ENCODE measurements around the gene MYOM1.

Gene MYOM1

GRCh38 chr18:3035635-3036034 lies 184.1 kb downstream of the MYOM1 start:
- TF ChIP-seq, protein P1, sequence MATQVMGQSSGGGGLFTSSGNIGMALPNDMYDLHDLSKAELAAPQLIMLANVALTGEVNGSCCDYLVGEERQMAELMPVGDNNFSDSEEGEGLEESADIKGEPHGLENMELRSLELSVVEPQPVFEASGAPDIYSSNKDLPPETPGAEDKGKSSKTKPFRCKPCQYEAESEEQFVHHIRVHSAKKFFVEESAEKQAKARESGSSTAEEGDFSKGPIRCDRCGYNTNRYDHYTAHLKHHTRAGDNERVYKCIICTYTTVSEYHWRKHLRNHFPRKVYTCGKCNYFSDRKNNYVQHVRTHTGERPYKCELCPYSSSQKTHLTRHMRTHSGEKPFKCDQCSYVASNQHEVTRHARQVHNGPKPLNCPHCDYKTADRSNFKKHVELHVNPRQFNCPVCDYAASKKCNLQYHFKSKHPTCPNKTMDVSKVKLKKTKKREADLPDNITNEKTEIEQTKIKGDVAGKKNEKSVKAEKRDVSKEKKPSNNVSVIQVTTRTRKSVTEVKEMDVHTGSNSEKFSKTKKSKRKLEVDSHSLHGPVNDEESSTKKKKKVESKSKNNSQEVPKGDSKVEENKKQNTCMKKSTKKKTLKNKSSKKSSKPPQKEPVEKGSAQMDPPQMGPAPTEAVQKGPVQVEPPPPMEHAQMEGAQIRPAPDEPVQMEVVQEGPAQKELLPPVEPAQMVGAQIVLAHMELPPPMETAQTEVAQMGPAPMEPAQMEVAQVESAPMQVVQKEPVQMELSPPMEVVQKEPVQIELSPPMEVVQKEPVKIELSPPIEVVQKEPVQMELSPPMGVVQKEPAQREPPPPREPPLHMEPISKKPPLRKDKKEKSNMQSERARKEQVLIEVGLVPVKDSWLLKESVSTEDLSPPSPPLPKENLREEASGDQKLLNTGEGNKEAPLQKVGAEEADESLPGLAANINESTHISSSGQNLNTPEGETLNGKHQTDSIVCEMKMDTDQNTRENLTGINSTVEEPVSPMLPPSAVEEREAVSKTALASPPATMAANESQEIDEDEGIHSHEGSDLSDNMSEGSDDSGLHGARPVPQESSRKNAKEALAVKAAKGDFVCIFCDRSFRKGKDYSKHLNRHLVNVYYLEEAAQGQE (IDR thresholded peaks at IDR 0.05; ENCODE audit: low read depth), result no peak
- TF ChIP-seq RAD21 (IDR thresholded peaks at IDR 0.05; ENCODE audit: low read depth), result no peak
- TF ChIP-seq TCF12 (IDR thresholded peaks at IDR 0.05; ENCODE audit: low read depth), result no peak
- TF ChIP-seq FOXM1 (IDR thresholded peaks at IDR 0.05; ENCODE audit: borderline replicate concordance, low read depth), result no peak
- no peak for TF ChIP-seq NFIC (IDR thresholded peaks at IDR 0.05)
- no peak for TF ChIP-seq TAF1 (IDR thresholded peaks at IDR 0.05; ENCODE audit: low read depth)
- TF ChIP-seq, protein P2, sequence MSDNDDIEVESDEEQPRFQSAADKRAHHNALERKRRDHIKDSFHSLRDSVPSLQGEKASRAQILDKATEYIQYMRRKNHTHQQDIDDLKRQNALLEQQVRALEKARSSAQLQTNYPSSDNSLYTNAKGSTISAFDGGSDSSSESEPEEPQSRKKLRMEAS (IDR thresholded peaks at IDR 0.05), result no peak
- TF ChIP-seq TEAD4 (IDR thresholded peaks at IDR 0.05), result no peak
- TF ChIP-seq, protein P3, sequence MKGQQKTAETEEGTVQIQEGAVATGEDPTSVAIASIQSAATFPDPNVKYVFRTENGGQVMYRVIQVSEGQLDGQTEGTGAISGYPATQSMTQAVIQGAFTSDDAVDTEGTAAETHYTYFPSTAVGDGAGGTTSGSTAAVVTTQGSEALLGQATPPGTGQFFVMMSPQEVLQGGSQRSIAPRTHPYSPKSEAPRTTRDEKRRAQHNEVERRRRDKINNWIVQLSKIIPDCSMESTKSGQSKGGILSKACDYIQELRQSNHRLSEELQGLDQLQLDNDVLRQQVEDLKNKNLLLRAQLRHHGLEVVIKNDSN (IDR thresholded peaks at IDR 0.05), result no peak
- TF ChIP-seq ZBTB7A (IDR thresholded peaks at IDR 0.05; ENCODE audit: low read depth), result no peak
- TF ChIP-seq EGR1 (IDR thresholded peaks at IDR 0.05), result no peak
- TF ChIP-seq CEBPB (IDR thresholded peaks at IDR 0.05), result no peak
- no peak for TF ChIP-seq YY1 (IDR thresholded peaks at IDR 0.05; ENCODE audit: low read depth)
- no peak for TF ChIP-seq CREB1 (IDR thresholded peaks at IDR 0.05; ENCODE audit: low read depth)
- TF ChIP-seq EP300 (IDR thresholded peaks at IDR 0.05; ENCODE audit: borderline replicate concordance), result no peak

DNA sequence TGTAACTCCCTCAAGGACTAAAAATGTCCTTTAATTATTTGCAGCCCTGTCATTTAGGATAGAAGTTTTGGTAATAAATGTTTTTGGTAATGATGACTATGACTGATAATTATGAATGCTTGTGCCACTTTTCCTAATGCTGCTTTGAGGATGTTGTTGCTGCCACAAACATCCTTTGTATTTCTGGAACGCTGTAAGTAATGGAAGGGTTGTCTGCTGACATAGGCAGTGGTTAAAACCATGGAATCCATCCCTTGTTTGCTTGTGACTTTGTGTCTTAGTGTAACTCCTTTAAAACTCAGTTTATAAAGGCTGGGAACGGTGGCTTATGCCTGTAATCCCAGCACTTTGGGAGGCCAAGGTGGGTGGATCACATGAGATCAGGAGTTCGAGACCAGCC lies 187.0 kb downstream of the MYOM1 start:
- TF ChIP-seq NFIC (IDR thresholded peaks at IDR 0.05), result no peak
- no peak for TF ChIP-seq TAF1 (IDR thresholded peaks at IDR 0.05; ENCODE audit: low read depth)
- no peak for TF ChIP-seq EP300 (IDR thresholded peaks at IDR 0.05; ENCODE audit: borderline replicate concordance)
- no peak for TF ChIP-seq CREB1 (IDR thresholded peaks at IDR 0.05; ENCODE audit: low read depth)
- TF ChIP-seq YY1 (IDR thresholded peaks at IDR 0.05; ENCODE audit: low read depth), result no peak
- TF ChIP-seq, protein P3 (IDR thresholded peaks at IDR 0.05), result no peak
- TF ChIP-seq, protein P1 (IDR thresholded peaks at IDR 0.05; ENCODE audit: low read depth), result no peak
- no peak for TF ChIP-seq TEAD4 (IDR thresholded peaks at IDR 0.05)
- no peak for TF ChIP-seq EGR1 (IDR thresholded peaks at IDR 0.05)
- TF ChIP-seq RAD21 (IDR thresholded peaks at IDR 0.05; ENCODE audit: low read depth), result no peak
- TF ChIP-seq CEBPB (IDR thresholded peaks at IDR 0.05), result no peak
- TF ChIP-seq, protein P2 (IDR thresholded peaks at IDR 0.05), result no peak
- TF ChIP-seq FOXM1 (IDR thresholded peaks at IDR 0.05; ENCODE audit: borderline replicate concordance, low read depth), result no peak
- no peak for TF ChIP-seq TCF12 (IDR thresholded peaks at IDR 0.05; ENCODE audit: low read depth)
- TF ChIP-seq ZBTB7A (IDR thresholded peaks at IDR 0.05; ENCODE audit: low read depth), result no peak

DNA sequence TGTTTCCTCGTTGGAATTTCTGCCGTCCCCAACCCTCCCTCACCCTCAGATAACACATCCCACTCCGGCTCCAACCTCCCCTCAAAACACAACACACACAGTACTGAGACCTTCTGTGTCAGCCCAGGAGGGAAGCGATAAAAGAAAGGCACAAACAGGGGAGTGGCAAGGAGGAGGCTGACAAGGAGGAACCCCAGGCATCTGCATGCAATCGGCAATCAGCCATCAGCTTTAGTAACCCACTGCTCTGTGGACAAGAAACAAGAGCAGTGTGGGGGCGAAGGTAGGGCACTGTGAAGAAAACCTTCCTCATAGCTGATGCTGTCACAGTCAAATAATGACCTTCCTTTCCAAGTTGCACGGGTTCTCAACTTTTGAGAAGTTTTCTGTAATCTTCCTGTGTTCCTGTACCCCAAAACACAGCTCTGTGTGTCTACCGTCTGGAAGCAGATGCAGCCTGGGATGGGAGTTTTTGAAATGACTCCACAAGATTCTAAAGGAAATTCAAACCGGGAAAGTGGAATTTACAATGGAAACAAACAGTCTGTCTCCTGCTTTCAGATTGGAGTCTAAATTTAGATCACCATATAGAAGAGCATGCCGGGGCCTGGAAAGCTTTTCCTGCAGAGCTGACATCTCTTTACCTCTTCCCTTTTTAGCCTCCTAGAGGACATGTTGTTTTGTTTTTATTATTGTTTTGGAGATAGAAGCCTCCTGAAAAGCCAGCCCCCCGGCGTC lies 190.4 kb downstream of the MYOM1 start:
- no peak for TF ChIP-seq CREB1 (IDR thresholded peaks at IDR 0.05; ENCODE audit: low read depth)
- TF ChIP-seq, protein P2 (IDR thresholded peaks at IDR 0.05), result no peak

DNA sequence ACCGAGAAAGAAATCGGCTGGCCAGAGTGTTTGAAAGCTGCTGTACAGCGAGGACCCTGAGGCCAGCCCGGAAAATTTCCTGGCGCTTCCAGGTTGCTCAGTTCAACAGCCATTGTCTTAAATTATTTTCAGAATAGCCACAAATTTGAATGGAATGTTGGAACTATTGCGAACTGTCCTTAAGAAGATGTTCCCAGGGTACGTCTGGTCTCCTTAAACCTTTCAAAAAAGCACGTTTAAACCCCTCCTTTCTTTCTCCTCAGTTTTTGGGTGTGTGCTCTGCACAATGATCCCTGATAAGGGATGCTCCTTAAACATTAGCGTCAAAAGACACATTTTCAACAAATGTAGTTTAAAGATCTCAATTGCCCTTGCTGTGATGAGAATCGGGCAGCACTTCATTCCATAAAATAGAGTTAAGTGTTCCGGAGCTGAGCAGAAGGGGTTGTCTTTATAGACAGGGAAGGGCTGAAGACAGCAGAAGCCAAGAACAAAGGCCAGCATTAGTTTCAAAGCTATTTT lies 192.3 kb downstream of the MYOM1 start:
- TF ChIP-seq TCF12 (IDR thresholded peaks at IDR 0.05; ENCODE audit: low read depth) (no peak), TEAD4 (IDR thresholded peaks at IDR 0.05) (no peak), EP300 (IDR thresholded peaks at IDR 0.05; ENCODE audit: borderline replicate concordance) (no peak), RAD21 (IDR thresholded peaks at IDR 0.05; ENCODE audit: low read depth) (no peak), CEBPB (IDR thresholded peaks at IDR 0.05) (no peak), ZBTB7A (IDR thresholded peaks at IDR 0.05; ENCODE audit: low read depth) (no peak), TAF1 (IDR thresholded peaks at IDR 0.05; ENCODE audit: low read depth) (no peak), FOXM1 (IDR thresholded peaks at IDR 0.05; ENCODE audit: borderline replicate concordance, low read depth) (no peak), NFIC (IDR thresholded peaks at IDR 0.05) (no peak), EGR1 (IDR thresholded peaks at IDR 0.05) (no peak), CREB1 (IDR thresholded peaks at IDR 0.05; ENCODE audit: low read depth) (no peak), YY1 (IDR thresholded peaks at IDR 0.05; ENCODE audit: low read depth) (no peak)
- TF ChIP-seq, protein P2 (IDR thresholded peaks at IDR 0.05), result no peak
- TF ChIP-seq, protein P1 (IDR thresholded peaks at IDR 0.05; ENCODE audit: low read depth), result no peak
- TF ChIP-seq, protein P3 (IDR thresholded peaks at IDR 0.05), result no peak

Data from Ishikawa (cell line).